GM23248 (cell line): ENCODE measurements around the gene ENTPD8.

Experiments used
- EZH2 ChIP-seq: fragments of 200-600 bp; sonication (generic); IDR thresholded peaks from 2 replicates; pipeline ENCODE4 v1.6.1; 2018; ENCODE audit warnings: antibody characterized with exemption, mild to moderate bottlenecking; ENCODE audit not compliant: insufficient read depth, poor library complexity, severe bottlenecking
- EZH2phosphoT487 ChIP-seq: fragments of 200-600 bp; sonication (generic); IDR thresholded peaks from 2 replicates; pipeline ENCODE4 v1.6.1; 2018; ENCODE audit warnings: antibody characterized with exemption, moderate library complexity, mild to moderate bottlenecking, low read depth; ENCODE audit not compliant: insufficient read depth

- TF ChIP-seq EZH2 = no peak
- TF ChIP-seq EZH2phosphoT487 = no peak
These were observed 56.0 kb downstream of the ENTPD8 start for GRCh38 chr9:137385061-137385655.
